Measurements from ENCODE around the gene CCDC77. TPM values are rescaled to one million over a fixed set of nuclear protein-coding genes. Genes with fewer than 3 reads are reported as not detected.

Gene CCDC77
- total RNA-seq, 1 experiment from 2014 or later: 21.9 TPM

DNA sequence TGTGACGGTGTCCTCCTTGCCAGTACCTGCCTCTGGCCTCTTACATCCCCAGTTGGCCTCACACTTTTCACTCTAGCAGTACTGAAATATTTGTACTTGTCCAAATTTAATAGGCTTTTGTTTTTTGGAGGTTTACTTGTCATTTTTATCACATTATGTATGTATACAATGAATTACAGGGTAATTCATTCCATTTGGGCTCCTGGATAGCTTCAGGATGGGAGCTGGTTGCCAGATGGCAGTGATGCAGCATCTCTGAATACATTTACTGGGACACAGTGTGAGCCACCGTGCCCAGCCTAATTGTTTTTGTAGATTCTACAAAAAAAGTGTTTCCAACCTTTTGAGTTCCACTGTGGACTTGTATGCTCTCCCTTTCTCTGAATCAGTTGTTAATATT is 13.4 kb downstream of the CCDC77 start:
- Mint-ChIP-seq H3K27ac (peak overlapping the region in 1 of 3 experiments; percentile 19; a peak in 1 of 7 replicates), H3K36me3 (ENCODE audit: insufficient read depth in 1 of 3, low read depth in 3 of 3) (peaks cover 48 to 80% (median 79%) of the 10 kb centered on the region in 3 experiments)

More for the DNA sequence above, 13.4 kb downstream of the CCDC77 start:
- no peak overlapping the region for H2AK5ac ChIP-seq (ENCODE audit: insufficient read length, low read length)
- no peak overlapping the region for H4K8ac ChIP-seq (replicated peaks; ENCODE audit: insufficient read length, low read depth, low read length)
- H3K23me2 ChIP-seq (ENCODE audit: insufficient read length, low read depth, low read length, poor library complexity, severe bottlenecking): no peaks in the 10 kb centered on the region
- no peak overlapping the region for H3T11ph ChIP-seq (ENCODE audit: low read length)
- H2BK120ac ChIP-seq (ENCODE audit: low read depth, low read length, poor library complexity, severe bottlenecking): no peak overlapping the region
- no peak overlapping the region for H2BK12ac ChIP-seq (ENCODE audit: insufficient read length, low read depth, low read length)
- TF ChIP-seq, protein P1, sequence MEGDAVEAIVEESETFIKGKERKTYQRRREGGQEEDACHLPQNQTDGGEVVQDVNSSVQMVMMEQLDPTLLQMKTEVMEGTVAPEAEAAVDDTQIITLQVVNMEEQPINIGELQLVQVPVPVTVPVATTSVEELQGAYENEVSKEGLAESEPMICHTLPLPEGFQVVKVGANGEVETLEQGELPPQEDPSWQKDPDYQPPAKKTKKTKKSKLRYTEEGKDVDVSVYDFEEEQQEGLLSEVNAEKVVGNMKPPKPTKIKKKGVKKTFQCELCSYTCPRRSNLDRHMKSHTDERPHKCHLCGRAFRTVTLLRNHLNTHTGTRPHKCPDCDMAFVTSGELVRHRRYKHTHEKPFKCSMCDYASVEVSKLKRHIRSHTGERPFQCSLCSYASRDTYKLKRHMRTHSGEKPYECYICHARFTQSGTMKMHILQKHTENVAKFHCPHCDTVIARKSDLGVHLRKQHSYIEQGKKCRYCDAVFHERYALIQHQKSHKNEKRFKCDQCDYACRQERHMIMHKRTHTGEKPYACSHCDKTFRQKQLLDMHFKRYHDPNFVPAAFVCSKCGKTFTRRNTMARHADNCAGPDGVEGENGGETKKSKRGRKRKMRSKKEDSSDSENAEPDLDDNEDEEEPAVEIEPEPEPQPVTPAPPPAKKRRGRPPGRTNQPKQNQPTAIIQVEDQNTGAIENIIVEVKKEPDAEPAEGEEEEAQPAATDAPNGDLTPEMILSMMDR (conservative IDR thresholded peaks at IDR 0.05): no peak
- no peak for DNase-seq
- no peaks in the 10 kb centered on the region for H3K9me3 Mint-ChIP-seq
- no peaks in the 10 kb centered on the region for H3K4me1 ChIP-seq (ENCODE audit: insufficient read depth, low read length)
- no peak overlapping the region for H3K4me3 Mint-ChIP-seq
- no peak overlapping the region for H2AFZ ChIP-seq (ENCODE audit: low read length)
- no peak overlapping the region for H2BK15ac ChIP-seq (ENCODE audit: low read depth, low read length)
- H3K27ac ChIP-seq (ENCODE audit: insufficient read length, low read depth, low read length): no peak overlapping the region
- H3K4me2 ChIP-seq (ENCODE audit: insufficient read depth, insufficient read length, low read length): no peak overlapping the region
- no peak overlapping the region for H4K5ac ChIP-seq (ENCODE audit: insufficient read length, low read depth, low read length)
- H4K20me1 ChIP-seq (ENCODE audit: control insufficient read depth, insufficient read depth, insufficient read length): no peaks in the 10 kb centered on the region
- H3K4ac ChIP-seq (ENCODE audit: low read depth, low read length): no peak overlapping the region
- no peaks in the 10 kb centered on the region for H3K27me3 Mint-ChIP-seq (ENCODE audit: low read depth)
- no peak overlapping the region for H3K56ac ChIP-seq (ENCODE audit: insufficient read length, low read depth, low read length)
- no peaks in the 10 kb centered on the region for H3K27me3 ChIP-seq (ENCODE audit: insufficient read depth, low read length)
- no peak overlapping the region for H3K14ac ChIP-seq (ENCODE audit: insufficient read depth, low read length)
- H3K79me2 ChIP-seq (ENCODE audit: insufficient read depth, low read length): no peaks in the 10 kb centered on the region
- H3K9ac ChIP-seq (ENCODE audit: extremely low read depth, insufficient read length, low read length): no peak overlapping the region
- no peaks in the 10 kb centered on the region for H3K79me1 ChIP-seq (ENCODE audit: insufficient read depth, low read depth, low read length, poor library complexity, severe bottlenecking)
- no peak overlapping the region for H3K18ac ChIP-seq (ENCODE audit: insufficient read length, low read depth, low read length)
- H4K91ac ChIP-seq (ENCODE audit: insufficient read length, low read depth, low read length): no peak overlapping the region
- no peak overlapping the region for H2BK20ac ChIP-seq (ENCODE audit: low read depth, low read length, poor library complexity, severe bottlenecking)
- H2BK5ac ChIP-seq (ENCODE audit: insufficient read length, low read length): no peak overlapping the region
- no CpG with 5 or more reads among the region's 2 CpGs for WGBS (ENCODE audit: extremely low coverage, insufficient read length, low lambda C conversion rate)
- H3K4me1 Mint-ChIP-seq: no peaks in the 10 kb centered on the region
- H3K9me3 ChIP-seq (ENCODE audit: control insufficient read depth, low read depth, low read length): no peaks in the 10 kb centered on the region
- no peak overlapping the region for H3K23ac ChIP-seq (ENCODE audit: insufficient read length, low read depth, low read length)

Measured in H9 (cell line).